Measurements from ENCODE around the gene PRADC1.
A peak's percentile ranks its signal among the peaks of the same experiment; 100 is the strongest.

PRADC1 gene

DNA sequence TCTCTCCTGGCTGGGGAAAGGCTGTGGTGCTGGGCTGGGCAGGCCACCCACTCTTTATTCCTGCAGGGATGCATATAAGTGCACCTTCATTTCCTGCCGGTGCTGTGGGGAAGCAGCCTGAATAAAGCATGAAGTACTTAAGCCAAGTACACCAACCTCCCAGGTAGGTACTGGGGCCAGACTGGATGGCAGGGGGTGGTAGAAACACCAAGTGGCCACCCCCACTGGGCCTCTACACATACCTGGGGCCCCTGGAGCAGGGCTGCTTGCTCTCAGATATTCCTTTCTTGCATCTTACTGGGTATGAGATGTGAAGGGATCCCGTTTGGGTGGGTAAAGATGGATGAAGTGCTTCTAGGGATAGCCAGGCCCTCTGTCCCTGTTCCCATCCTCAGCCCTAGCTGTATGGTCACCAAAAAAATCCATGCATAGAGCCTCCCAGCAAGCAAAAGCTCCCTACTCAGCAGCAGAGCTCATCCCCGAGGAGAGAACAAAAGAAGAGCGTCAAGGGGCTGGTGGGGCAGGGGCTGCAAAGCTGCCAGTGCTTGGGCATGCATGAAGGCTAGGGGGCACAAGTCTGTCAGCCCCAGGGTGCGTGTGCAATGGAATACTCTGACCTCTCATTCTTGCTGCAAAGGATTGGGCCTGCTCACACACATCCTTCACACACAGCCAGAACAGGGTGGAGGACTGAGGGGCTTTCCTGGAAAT, 23.0 kb upstream of the PRADC1 start:
- Histone ChIP-seq H3K27ac (peak overlapping the region in 1 of 11 experiments; percentile 23; a peak in 1 of 22 replicates), H3K36me3 (peaks cover 55 to 100% (median 93%) of the 10 kb centered on the region in 11 experiments), H3K9ac (0 out of 22 replicates have a peak overlapping the region, but pooled peaks of 1 of the 11 experiments have one; percentile 23), H3K4me3 (no peak overlapping the region), H4K20me1 (peaks cover 12 to 100% (median 94%) of the 10 kb centered on the region in 11 experiments; a peak in 21 of 22 replicates), H3K27me3 (no peaks in the 10 kb centered on the region), H3K4me2 (peak overlapping the region in 2 of 11 experiments; percentile 16 to 22; a peak in 1 of 22 replicates), H3K4me1 (peaks cover 20 to 64% (median 41%) of the 10 kb centered on the region in 10 experiments), H3K9me3 (replicated peaks in 1 of 11) (no peaks in the 10 kb centered on the region)
- TF ChIP-seq Cebpa-rat (IDR thresholded peaks at IDR 0.05) = no peak

DNA sequence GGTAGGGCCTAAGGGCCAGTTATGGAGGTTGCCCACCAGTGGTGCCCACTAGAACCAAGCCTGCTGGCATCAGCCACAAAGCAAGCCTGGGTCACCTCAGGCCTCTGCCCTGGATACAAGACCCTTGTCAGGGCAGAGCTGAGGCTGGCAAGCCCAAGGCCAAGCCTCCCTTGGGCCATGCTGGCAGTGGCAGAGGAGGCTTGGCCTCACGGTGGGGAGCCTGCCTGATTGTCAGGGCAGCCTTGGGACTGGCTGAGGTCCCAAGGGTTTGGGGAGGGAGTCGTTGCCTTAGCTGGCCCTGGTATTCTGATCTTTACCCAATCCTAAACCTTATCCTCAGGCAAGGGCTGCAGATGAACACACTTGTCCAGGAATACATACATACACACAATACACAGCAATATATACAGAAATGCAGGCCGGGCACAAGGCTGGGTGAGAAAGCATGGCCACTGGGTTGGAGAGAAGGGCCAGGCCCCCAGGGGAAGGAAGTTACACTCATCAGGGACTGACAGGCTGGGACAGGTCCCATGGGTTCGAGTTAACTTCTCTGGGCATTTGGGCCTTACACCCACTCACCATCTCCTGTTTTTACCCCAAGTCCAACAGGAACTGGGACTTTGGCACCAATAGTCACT, 22.1 kb upstream of the PRADC1 start:
- Histone ChIP-seq H4K20me1 (peaks cover 17 to 100% (median 95%) of the 10 kb centered on the region in 11 experiments; a peak in 21 of 22 replicates), H3K9me3 (replicated peaks in 1 of 11) (no peaks in the 10 kb centered on the region), H3K36me3 (peaks cover 56 to 100% (median 96%) of the 10 kb centered on the region in 11 experiments), H3K4me1 (peaks cover 20 to 58% (median 41%) of the 10 kb centered on the region in 10 experiments), H3K27ac (peak overlapping the region in 6 of 11 experiments; percentile 3 to 24 (median 16); a peak in 5 of 22 replicates), H3K4me3 (no peak overlapping the region), H3K9ac (peak overlapping the region in 4 of 11 experiments; percentile 8 to 32 (median 20); a peak in 4 of 22 replicates), H3K27me3 (no peaks in the 10 kb centered on the region), H3K4me2 (peak overlapping the region; percentile 0 to 40 (median 25); a peak in 15 of 22 replicates)
- no peak for TF ChIP-seq Cebpa-rat (IDR thresholded peaks at IDR 0.05)

DNA sequence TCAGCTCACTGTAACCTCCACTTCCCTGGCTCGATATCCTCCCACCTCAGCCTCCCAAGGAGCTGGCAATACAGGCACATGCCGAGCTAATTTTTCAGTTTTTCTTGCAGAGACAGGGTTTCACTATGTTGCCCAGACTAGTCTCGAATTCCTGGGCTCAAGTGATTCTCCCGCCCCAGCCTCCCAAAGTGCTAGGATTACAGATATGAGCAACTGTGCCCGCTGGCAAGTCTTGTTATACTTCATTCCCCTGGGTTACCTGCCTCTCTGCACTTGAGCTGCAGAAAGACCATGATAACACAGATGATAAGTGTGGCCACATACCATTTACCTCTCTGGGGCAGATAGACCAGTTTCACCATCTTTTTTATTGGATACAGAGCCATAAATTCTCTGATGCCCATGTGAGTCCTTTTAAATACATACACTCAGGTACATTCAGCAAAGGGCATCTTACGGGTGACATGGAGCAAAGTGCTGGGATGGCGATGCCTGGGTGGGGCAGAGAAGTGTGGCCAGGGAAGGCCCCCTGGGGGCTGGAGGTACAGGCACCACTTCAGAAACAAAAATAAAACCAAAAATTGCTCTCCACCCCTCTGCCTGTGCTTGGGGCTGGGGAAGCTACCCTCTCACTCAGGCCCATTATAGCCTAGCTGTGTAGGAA, 21.4 kb upstream of the PRADC1 start:
- Histone ChIP-seq H3K4me1 (peaks cover 20 to 58% (median 41%) of the 10 kb centered on the region in 10 experiments), H3K27me3 (no peaks in the 10 kb centered on the region), H3K4me2 (peak overlapping the region; percentile 0 to 41 (median 32); a peak in 13 of 22 replicates), H3K27ac (peak overlapping the region in 6 of 11 experiments; percentile 3 to 44 (median 26); a peak in 5 of 22 replicates), H4K20me1 (peaks cover 18 to 100% (median 96%) of the 10 kb centered on the region in 11 experiments; a peak in 21 of 22 replicates), H3K9me3 (replicated peaks in 1 of 11) (no peaks in the 10 kb centered on the region), H3K9ac (peak overlapping the region in 1 of 11 experiments; percentile 8; a peak in 1 of 22 replicates), H3K36me3 (peaks cover 56 to 100% (median 96%) of the 10 kb centered on the region in 11 experiments), H3K4me3 (no peak overlapping the region)
- no peak for TF ChIP-seq Cebpa-rat (IDR thresholded peaks at IDR 0.05)

DNA sequence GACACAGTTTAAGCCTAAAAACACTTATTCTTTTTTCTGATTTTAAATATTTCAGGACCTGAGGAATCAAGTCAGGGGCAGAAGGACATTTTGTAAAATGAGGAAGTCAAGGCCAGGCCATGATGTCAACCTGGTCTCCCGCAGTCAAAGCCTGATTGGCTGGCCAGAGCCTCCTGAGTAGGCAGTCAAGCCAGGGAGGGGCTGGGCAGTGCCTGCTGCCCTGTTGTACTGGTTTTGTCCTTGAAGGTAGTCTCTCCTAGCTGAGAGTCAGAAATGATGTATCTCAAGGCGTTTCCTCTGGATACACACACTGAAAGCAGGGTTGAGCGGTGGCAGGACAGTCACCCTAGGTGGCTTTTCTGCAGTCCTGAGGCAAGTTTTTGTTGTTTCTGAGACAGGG, 20.9 kb upstream of the PRADC1 start:
- Histone ChIP-seq H3K4me3 (no peak overlapping the region), H4K20me1 (peaks cover 18 to 100% (median 99%) of the 10 kb centered on the region in 11 experiments; a peak in 21 of 22 replicates), H3K9me3 (replicated peaks in 1 of 11) (no peaks in the 10 kb centered on the region), H3K36me3 (peaks cover 56 to 100% (median 96%) of the 10 kb centered on the region in 11 experiments), H3K27me3 (no peaks in the 10 kb centered on the region), H3K4me1 (peaks cover 20 to 55% (median 40%) of the 10 kb centered on the region in 10 experiments), H3K4me2 (peak overlapping the region in 3 of 11 experiments; percentile 33 to 41 (median 39); a peak in 6 of 22 replicates), H3K9ac (peak overlapping the region in 1 of 11 experiments; percentile 2; a peak in 1 of 22 replicates), H3K27ac (peak overlapping the region in 3 of 11 experiments; percentile 27 to 44 (median 43); a peak in 6 of 22 replicates)
- TF ChIP-seq Cebpa-rat (IDR thresholded peaks at IDR 0.05) = no peak

DNA sequence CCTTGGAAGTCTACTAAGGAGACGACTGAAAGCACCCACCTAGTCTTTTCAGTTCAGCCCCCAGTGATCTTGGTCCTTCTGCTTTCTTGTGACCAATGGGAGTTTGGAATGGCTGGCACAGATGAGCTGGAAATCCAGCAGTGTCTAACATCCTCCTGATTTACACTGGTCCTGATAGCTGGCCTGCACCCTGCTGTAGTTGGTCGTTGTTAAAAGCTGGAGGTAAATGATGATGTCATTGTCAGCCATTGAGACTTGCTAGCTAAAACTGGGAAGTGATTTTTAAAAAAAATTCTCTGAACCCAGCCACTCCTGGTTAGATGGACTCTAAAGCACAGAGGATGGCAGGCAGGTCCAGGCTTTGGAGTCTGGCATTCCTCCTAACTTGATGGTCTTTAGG, 20.4 kb upstream of the PRADC1 start:
- H3K9ac ChIP-seq = peak overlapping the region in 2 of 11 experiments; percentile 1 to 2; a peak in 1 of 22 replicates
- H3K36me3 ChIP-seq = peaks cover 56 to 100% (median 96%) of the 10 kb centered on the region in 11 experiments
- H3K27ac ChIP-seq = peak overlapping the region in 3 of 11 experiments; percentile 36 to 44 (median 43); a peak in 6 of 22 replicates
- no peak for TF ChIP-seq Cebpa-rat (IDR thresholded peaks at IDR 0.05)
- no peaks in the 10 kb centered on the region for H3K27me3 ChIP-seq
- H3K4me3 ChIP-seq = no peak overlapping the region
- peaks cover 19 to 50% (median 36%) of the 10 kb centered on the region in 10 experiments for H3K4me1 ChIP-seq
- peak overlapping the region in 3 of 11 experiments; percentile 33 to 41 (median 39); a peak in 6 of 22 replicates for H3K4me2 ChIP-seq
- H4K20me1 ChIP-seq = peaks cover 18 to 100% (median 99%) of the 10 kb centered on the region in 11 experiments; a peak in 21 of 22 replicates
- no peaks in the 10 kb centered on the region for H3K9me3 ChIP-seq (replicated peaks in 1 of 11)

DNA sequence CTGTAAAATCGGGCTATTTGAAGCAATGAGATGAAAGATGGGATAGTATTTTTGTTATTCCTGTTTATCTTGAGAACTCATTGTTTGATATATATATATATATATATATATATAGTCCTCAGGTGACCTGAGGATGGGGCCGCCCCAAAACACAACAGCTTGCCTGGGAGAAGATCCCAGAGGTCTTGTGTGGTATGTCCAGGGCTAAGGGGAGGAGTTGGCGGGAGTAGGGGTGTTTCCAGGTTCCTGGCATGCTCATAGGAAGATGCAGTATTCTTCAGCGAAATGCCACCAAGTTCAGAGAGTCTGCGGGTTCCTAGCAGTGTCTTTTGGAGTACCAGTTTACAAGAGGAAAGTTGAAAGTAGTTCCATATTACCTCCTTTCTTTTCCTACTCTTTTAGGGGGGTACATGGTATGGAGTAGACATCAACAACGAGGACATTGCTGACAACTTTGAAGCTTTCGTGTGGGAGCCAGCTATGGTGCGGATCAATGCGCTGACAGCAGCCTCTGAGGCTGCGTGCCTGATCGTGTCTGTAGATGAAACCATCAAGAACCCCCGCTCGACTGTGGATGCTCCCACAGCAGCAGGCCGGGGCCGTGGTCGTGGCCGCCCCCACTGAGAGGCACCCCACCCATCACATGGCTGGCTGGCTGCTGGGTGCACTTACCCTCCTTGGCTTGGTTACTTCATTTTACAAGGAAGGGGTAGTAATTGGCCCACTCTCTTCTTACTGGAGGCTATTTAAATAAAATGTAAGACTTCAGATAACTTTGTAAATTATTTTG, 19.4 kb upstream of the PRADC1 start:
- Histone ChIP-seq H3K36me3 (peaks cover 63 to 100% (median 97%) of the 10 kb centered on the region in 11 experiments), H3K27me3 (no peaks in the 10 kb centered on the region), H3K4me3 (no peak overlapping the region), H3K4me2 (peak overlapping the region in 2 of 11 experiments; percentile 33 to 39; a peak in 2 of 22 replicates), H3K9ac (no peak overlapping the region), H3K4me1 (peaks cover 11 to 40% (median 28%) of the 10 kb centered on the region in 10 experiments; a peak in 19 of 20 replicates), H4K20me1 (peaks cover 18 to 100% (median 99%) of the 10 kb centered on the region in 11 experiments; a peak in 21 of 22 replicates), H3K9me3 (replicated peaks in 1 of 11) (no peaks in the 10 kb centered on the region), H3K27ac (no peak overlapping the region)
- no peak for TF ChIP-seq Cebpa-rat (IDR thresholded peaks at IDR 0.05)

DNA sequence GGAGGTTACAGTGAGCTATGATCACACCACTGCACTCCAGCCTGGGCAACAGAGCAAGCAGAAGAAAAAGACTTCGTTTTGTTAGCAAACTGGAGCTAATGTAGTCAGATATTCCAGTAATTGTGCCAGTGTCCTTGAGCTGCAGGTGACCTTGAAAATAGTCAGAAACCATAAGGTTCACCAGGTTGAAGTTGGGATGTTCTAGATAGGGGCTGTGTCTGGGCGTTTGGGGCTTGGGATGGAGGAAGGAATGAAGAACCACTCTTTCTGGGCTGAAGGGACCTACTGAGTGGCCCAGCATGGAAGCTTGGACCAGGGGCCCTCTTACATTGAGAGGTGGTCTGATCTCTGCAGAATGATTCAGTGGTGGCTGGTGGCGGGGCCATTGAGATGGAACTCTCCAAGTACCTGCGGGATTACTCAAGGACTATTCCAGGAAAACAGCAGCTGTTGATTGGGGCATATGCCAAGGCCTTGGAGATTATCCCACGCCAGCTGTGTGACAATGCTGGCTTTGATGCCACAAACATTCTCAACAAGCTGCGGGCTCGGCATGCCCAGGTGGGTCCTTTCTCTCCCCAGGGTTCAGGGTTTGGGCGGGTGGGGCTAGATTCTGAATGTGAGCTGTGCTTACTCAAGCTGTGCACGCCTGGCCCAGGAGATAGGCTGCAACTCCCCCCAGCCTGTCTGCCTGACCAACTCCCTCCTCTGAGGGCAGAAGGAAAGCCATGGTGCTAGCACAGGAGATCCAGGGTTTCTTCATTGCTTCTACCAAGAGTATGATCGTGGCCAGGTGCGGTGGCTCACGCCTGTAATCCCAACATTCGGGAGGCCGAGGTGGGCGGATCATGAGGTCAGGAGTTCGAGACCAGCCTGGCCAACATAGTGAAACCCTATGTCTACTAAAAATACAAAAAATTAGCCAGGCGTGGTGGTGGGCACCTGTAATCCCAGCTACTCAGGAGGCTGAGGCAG, 18.1 kb upstream of the PRADC1 start:
- Histone ChIP-seq H3K4me1 (peaks cover 11 to 42% (median 25%) of the 10 kb centered on the region in 10 experiments; a peak in 19 of 20 replicates), H3K36me3 (peaks cover 76 to 100% (median 100%) of the 10 kb centered on the region in 11 experiments), H3K9ac (no peak overlapping the region), H3K4me3 (no peak overlapping the region), H3K27ac (no peak overlapping the region), H3K9me3 (replicated peaks in 1 of 11) (no peaks in the 10 kb centered on the region), H3K27me3 (no peaks in the 10 kb centered on the region), H3K4me2 (no peak overlapping the region), H4K20me1 (peaks cover 25 to 100% (median 99%) of the 10 kb centered on the region in 11 experiments; a peak in 21 of 22 replicates)
- no peak for TF ChIP-seq Cebpa-rat (IDR thresholded peaks at IDR 0.05)

All from BLaER1 treated with 17β-estradiol and CSF1 and Interleukin-3, amounts not matched to agents 10 nM and 100 nM (cell line).